ENCODE measurements around the gene PCDH9. TPM values are rescaled to one million over a fixed set of nuclear protein-coding genes. Genes with fewer than 3 reads are reported as not detected.

Gene PCDH9
- total RNA-seq, 1 donor from 2014 or later = 6.8 TPM

- Histone ChIP-seq H3K9me3 (ENCODE audit: control insufficient read depth in 3 of 3, low read length in 3 of 3) (no peaks in the 10 kb centered on the region), H3K9ac (ENCODE audit: low read depth in 1 of 3, low read length in 3 of 3) (peak overlapping the region in 1 of 3 donors; percentile 45), H3K4me1 (ENCODE audit: control insufficient read depth in 3 of 3, insufficient read depth in 3 of 3, low read length in 3 of 3) (peaks cover 4 to 8% (median 5%) of the 10 kb centered on the region in 3 donors), H3K27me3 (ENCODE audit: control insufficient read depth in 3 of 3, insufficient read depth in 3 of 3, low read length in 3 of 3) (no peaks in the 10 kb centered on the region), H3K4me3 (ENCODE audit: low read length in 3 of 3) (peak overlapping the region in 1 of 3 donors; percentile 39), H3K36me3 (ENCODE audit: control insufficient read depth in 3 of 3, insufficient read depth in 3 of 3, low read length in 3 of 3) (no peaks in the 10 kb centered on the region), H3K27ac (ENCODE audit: low read depth, low read length) (peak overlapping the region; percentile 22)
Observed at GRCh38 chr13:66659701-66660467, 570.3 kb downstream of the PCDH9 start.

GRCh38 chr13:66659286-66659685 lies 570.9 kb downstream of the PCDH9 start:
- Histone ChIP-seq H3K9me3 (ENCODE audit: control insufficient read depth in 3 of 3, low read length in 3 of 3) (no peaks in the 10 kb centered on the region), H3K9ac (ENCODE audit: low read depth in 1 of 3, low read length in 3 of 3) (no peak overlapping the region), H3K4me3 (ENCODE audit: low read length in 3 of 3) (peak overlapping the region in 1 of 3 donors; percentile 39), H3K36me3 (ENCODE audit: control insufficient read depth in 3 of 3, insufficient read depth in 3 of 3, low read length in 3 of 3) (no peaks in the 10 kb centered on the region), H3K27me3 (ENCODE audit: control insufficient read depth in 3 of 3, insufficient read depth in 3 of 3, low read length in 3 of 3) (no peaks in the 10 kb centered on the region), H3K27ac (ENCODE audit: low read depth, low read length) (peak overlapping the region; percentile 22), H3K4me1 (ENCODE audit: control insufficient read depth in 3 of 3, insufficient read depth in 3 of 3, low read length in 3 of 3) (peaks cover 4 to 8% (median 5%) of the 10 kb centered on the region in 3 donors)

GRCh38 chr13:66657165-66657881 lies 572.8 kb downstream of the PCDH9 start:
- no peaks in the 10 kb centered on the region for H3K36me3 ChIP-seq (ENCODE audit: control insufficient read depth in 3 of 3, insufficient read depth in 3 of 3, low read length in 3 of 3)
- peaks cover 4 to 8% (median 5%) of the 10 kb centered on the region in 3 donors for H3K4me1 ChIP-seq (ENCODE audit: control insufficient read depth in 3 of 3, insufficient read depth in 3 of 3, low read length in 3 of 3)
- no peaks in the 10 kb centered on the region for H3K27me3 ChIP-seq (ENCODE audit: control insufficient read depth in 3 of 3, insufficient read depth in 3 of 3, low read length in 3 of 3)
- H3K27ac ChIP-seq (ENCODE audit: low read depth, low read length) = no peak overlapping the region
- peak overlapping the region in 1 of 3 donors; percentile 18 for H3K4me3 ChIP-seq (ENCODE audit: low read length in 3 of 3)
- peaks cover 0 to 2% (median 0%) of the 10 kb centered on the region in 3 donors for H3K9me3 ChIP-seq (ENCODE audit: control insufficient read depth in 3 of 3, low read length in 3 of 3)
- no peak overlapping the region for H3K9ac ChIP-seq (ENCODE audit: low read depth in 1 of 3, low read length in 3 of 3)

GRCh38 chr13:66655847-66656454 lies 574.2 kb downstream of the PCDH9 start:
- no peak overlapping the region for H3K4me3 ChIP-seq (ENCODE audit: low read length in 3 of 3)
- peaks cover 0 to 2% (median 0%) of the 10 kb centered on the region in 3 donors for H3K9me3 ChIP-seq (ENCODE audit: control insufficient read depth in 3 of 3, low read length in 3 of 3)
- H3K27me3 ChIP-seq (ENCODE audit: control insufficient read depth in 3 of 3, insufficient read depth in 3 of 3, low read length in 3 of 3) = no peaks in the 10 kb centered on the region
- H3K9ac ChIP-seq (ENCODE audit: low read depth in 1 of 3, low read length in 3 of 3) = no peak overlapping the region
- peaks cover 4 to 8% (median 5%) of the 10 kb centered on the region in 3 donors for H3K4me1 ChIP-seq (ENCODE audit: control insufficient read depth in 3 of 3, insufficient read depth in 3 of 3, low read length in 3 of 3)
- no peaks in the 10 kb centered on the region for H3K36me3 ChIP-seq (ENCODE audit: control insufficient read depth in 3 of 3, insufficient read depth in 3 of 3, low read length in 3 of 3)
- no peak overlapping the region for H3K27ac ChIP-seq (ENCODE audit: low read depth, low read length)

- Histone ChIP-seq H3K36me3 (ENCODE audit: control insufficient read depth in 3 of 3, insufficient read depth in 3 of 3, low read length in 3 of 3) (no peaks in the 10 kb centered on the region), H3K9me3 (ENCODE audit: control insufficient read depth in 3 of 3, low read length in 3 of 3) (no peaks in the 10 kb centered on the region), H3K4me3 (ENCODE audit: low read length in 3 of 3) (no peak overlapping the region)
Observed at GRCh38 chr13:66644855-66645460, 585.2 kb downstream of the PCDH9 start.

GRCh38 chr13:66640231-66640630 lies 589.9 kb downstream of the PCDH9 start:
- H3K9ac ChIP-seq (ENCODE audit: low read depth in 1 of 3, low read length in 3 of 3) = no peak overlapping the region
- H3K4me1 ChIP-seq (ENCODE audit: control insufficient read depth in 3 of 3, insufficient read depth in 3 of 3, low read length in 3 of 3) = no peaks in the 10 kb centered on the region
- no peak overlapping the region for H3K27ac ChIP-seq (ENCODE audit: low read depth, low read length)
- no peaks in the 10 kb centered on the region for H3K9me3 ChIP-seq (ENCODE audit: control insufficient read depth in 3 of 3, low read length in 3 of 3)
- H3K27me3 ChIP-seq (ENCODE audit: control insufficient read depth in 3 of 3, insufficient read depth in 3 of 3, low read length in 3 of 3) = no peaks in the 10 kb centered on the region
- H3K4me3 ChIP-seq (ENCODE audit: low read length in 3 of 3) = no peak overlapping the region
- no peaks in the 10 kb centered on the region for H3K36me3 ChIP-seq (ENCODE audit: control insufficient read depth in 3 of 3, insufficient read depth in 3 of 3, low read length in 3 of 3)

More at GRCh38 chr13:66644855-66645460, 585.2 kb downstream of the PCDH9 start:
- no peak overlapping the region for H3K9ac ChIP-seq (ENCODE audit: low read depth in 1 of 3, low read length in 3 of 3)
- no peaks in the 10 kb centered on the region for H3K27me3 ChIP-seq (ENCODE audit: control insufficient read depth in 3 of 3, insufficient read depth in 3 of 3, low read length in 3 of 3)
- no peaks in the 10 kb centered on the region for H3K4me1 ChIP-seq (ENCODE audit: control insufficient read depth in 3 of 3, insufficient read depth in 3 of 3, low read length in 3 of 3)
- H3K27ac ChIP-seq (ENCODE audit: low read depth, low read length) = no peak overlapping the region

- no peaks in the 10 kb centered on the region for H3K27me3 ChIP-seq (ENCODE audit: control insufficient read depth in 3 of 3, insufficient read depth in 3 of 3, low read length in 3 of 3)
- H3K9me3 ChIP-seq (ENCODE audit: control insufficient read depth in 3 of 3, low read length in 3 of 3) = no peaks in the 10 kb centered on the region
- H3K36me3 ChIP-seq (ENCODE audit: control insufficient read depth in 3 of 3, insufficient read depth in 3 of 3, low read length in 3 of 3) = no peaks in the 10 kb centered on the region
- H3K27ac ChIP-seq (ENCODE audit: low read depth, low read length) = no peak overlapping the region
- H3K4me3 ChIP-seq (ENCODE audit: low read length in 3 of 3) = no peak overlapping the region
- no peak overlapping the region for H3K9ac ChIP-seq (ENCODE audit: low read depth in 1 of 3, low read length in 3 of 3)
- peaks cover 0 to 2% (median 2%) of the 10 kb centered on the region in 3 donors for H3K4me1 ChIP-seq (ENCODE audit: control insufficient read depth in 3 of 3, insufficient read depth in 3 of 3, low read length in 3 of 3)
Observed at GRCh38 chr13:66639044-66639443, 591.1 kb downstream of the PCDH9 start.

- H3K9ac ChIP-seq (ENCODE audit: low read depth in 1 of 3, low read length in 3 of 3) = no peak overlapping the region
- H3K36me3 ChIP-seq (ENCODE audit: control insufficient read depth in 3 of 3, insufficient read depth in 3 of 3, low read length in 3 of 3) = no peaks in the 10 kb centered on the region
- H3K4me3 ChIP-seq (ENCODE audit: low read length in 3 of 3) = no peak overlapping the region
- no peak overlapping the region for H3K27ac ChIP-seq (ENCODE audit: low read depth, low read length)
- no peaks in the 10 kb centered on the region for H3K27me3 ChIP-seq (ENCODE audit: control insufficient read depth in 3 of 3, insufficient read depth in 3 of 3, low read length in 3 of 3)
- peaks cover 0 to 2% (median 2%) of the 10 kb centered on the region in 3 donors for H3K4me1 ChIP-seq (ENCODE audit: control insufficient read depth in 3 of 3, insufficient read depth in 3 of 3, low read length in 3 of 3)
- H3K9me3 ChIP-seq (ENCODE audit: control insufficient read depth in 3 of 3, low read length in 3 of 3) = no peaks in the 10 kb centered on the region
Observed at GRCh38 chr13:66635526-66635925, 594.6 kb downstream of the PCDH9 start.

- Histone ChIP-seq H3K4me1 (ENCODE audit: control insufficient read depth in 3 of 3, insufficient read depth in 3 of 3, low read length in 3 of 3) (peaks cover 0 to 2% (median 2%) of the 10 kb centered on the region in 3 donors), H3K27ac (ENCODE audit: low read depth, low read length) (no peak overlapping the region)
Observed at GRCh38 chr13:66634384-66634783, 595.8 kb downstream of the PCDH9 start.

More at GRCh38 chr13:66634384-66634783, 595.8 kb downstream of the PCDH9 start:
- no peak overlapping the region for H3K4me3 ChIP-seq (ENCODE audit: low read length in 3 of 3)
- H3K9ac ChIP-seq (ENCODE audit: low read depth in 1 of 3, low read length in 3 of 3) = no peak overlapping the region
- no peaks in the 10 kb centered on the region for H3K27me3 ChIP-seq (ENCODE audit: control insufficient read depth in 3 of 3, insufficient read depth in 3 of 3, low read length in 3 of 3)
- peaks cover 0 to 3% (median 0%) of the 10 kb centered on the region in 3 donors for H3K9me3 ChIP-seq (ENCODE audit: control insufficient read depth in 3 of 3, low read length in 3 of 3)
- no peaks in the 10 kb centered on the region for H3K36me3 ChIP-seq (ENCODE audit: control insufficient read depth in 3 of 3, insufficient read depth in 3 of 3, low read length in 3 of 3)
